K562 (cell line): ENCODE results near the gene SERPINA1.

Experiments used
- EP300 ChIP-seq: IDR thresholded peaks from 2 replicates; pipeline ENCODE4 v1.6.1; 2012; ENCODE audit warnings: low read length, improper control_type of control experiment
- PRPF4 ChIP-seq: fragments of 200-400 bp; formaldehyde crosslinking; IDR thresholded peaks from one replicate; pipeline ENCODE4 v1.6.1; 2017; ENCODE audit warnings: low read length, low read depth, mild to moderate bottlenecking; ENCODE audit not compliant: insufficient read depth, poor library complexity, severe bottlenecking
- RBM25 ChIP-seq: fragments of 200-400 bp; formaldehyde crosslinking; IDR thresholded peaks from 2 replicates; pipeline ENCODE4 v1.6.1; 2018; ENCODE audit warnings: low read length, low read depth, moderate library complexity; ENCODE audit not compliant: severe bottlenecking
- SP1 ChIP-seq: sonication (generic); formaldehyde crosslinking; IDR thresholded peaks from 2 replicates; pipeline ENCODE4 v1.8.1; 2022; ENCODE audit warnings: mild to moderate bottlenecking, missing genetic modification reagents
- SP2 ChIP-seq: IDR thresholded peaks from 2 replicates; pipeline ENCODE4 v1.6.1; 2011; ENCODE audit warnings: mild to moderate bottlenecking, low read depth, low read length, moderate library complexity; ENCODE audit not compliant: poor library complexity, severe bottlenecking; ENCODE audit errors: extremely low read depth
- TF ChIP-seq, protein P1 (sequence below): sonication (generic); formaldehyde crosslinking; IDR thresholded peaks from 2 replicates; pipeline ENCODE4 v1.8.1; 2022; ENCODE audit warnings: missing genetic modification reagents
- TF ChIP-seq, protein P2 (sequence below), 3 experiments: IDR thresholded peaks in 2 of 3; conservative IDR thresholded peaks in 1 of 3; 2 replicates each; pipeline ENCODE4 v1.5.1; 2011 to 2012; ENCODE audit warnings: low read length in 3 of 3, mild to moderate bottlenecking in 3 of 3, control low read depth in 2 of 3, improper control_type of control experiment in 1 of 3, inconsistent platforms in 1 of 3, low read depth in 1 of 3, mixed read lengths in 1 of 3, moderate library complexity in 1 of 3; ENCODE audit not compliant: insufficient read depth in 2 of 3
- TF ChIP-seq, protein P3 (sequence below): fragments of 250-450 bp; sonication (Bioruptor Pico); IDR thresholded peaks from 2 replicates; pipeline ENCODE4 v1.5.0; 2021; ENCODE audit warnings: mild to moderate bottlenecking, borderline replicate concordance

DNA sequence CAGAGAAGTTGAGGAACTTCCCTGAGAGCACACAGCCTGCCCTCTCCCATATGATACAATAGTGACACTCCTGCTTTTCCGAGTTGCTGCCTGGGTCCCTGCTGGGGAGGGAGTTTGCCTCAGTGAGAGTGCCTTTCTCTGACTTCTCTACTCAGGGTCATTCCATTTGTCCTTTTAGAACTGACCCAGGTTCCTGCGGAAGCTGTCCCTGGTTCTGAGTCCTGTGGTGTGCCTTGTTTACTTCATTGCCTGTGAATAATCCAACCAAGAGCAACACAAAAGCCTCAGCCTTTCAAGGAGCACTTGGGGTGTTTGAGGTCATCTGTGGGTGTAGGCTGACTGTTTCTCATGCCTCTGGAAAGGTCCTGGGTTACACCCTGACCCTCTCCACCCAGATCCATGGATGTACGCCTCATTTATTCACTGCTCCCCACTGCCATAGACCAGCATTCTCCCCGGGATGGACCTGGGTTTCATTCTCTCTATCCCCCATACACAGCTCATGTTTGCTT, 13.6 kb downstream of the SERPINA1 start:
- TF ChIP-seq SP1 (CRISPR knock-in tag) (no peak), EP300 (no peak), RBM25 (no peak), SP2 (no peak), PRPF4 (no peak)
- TF ChIP-seq, protein P1, sequence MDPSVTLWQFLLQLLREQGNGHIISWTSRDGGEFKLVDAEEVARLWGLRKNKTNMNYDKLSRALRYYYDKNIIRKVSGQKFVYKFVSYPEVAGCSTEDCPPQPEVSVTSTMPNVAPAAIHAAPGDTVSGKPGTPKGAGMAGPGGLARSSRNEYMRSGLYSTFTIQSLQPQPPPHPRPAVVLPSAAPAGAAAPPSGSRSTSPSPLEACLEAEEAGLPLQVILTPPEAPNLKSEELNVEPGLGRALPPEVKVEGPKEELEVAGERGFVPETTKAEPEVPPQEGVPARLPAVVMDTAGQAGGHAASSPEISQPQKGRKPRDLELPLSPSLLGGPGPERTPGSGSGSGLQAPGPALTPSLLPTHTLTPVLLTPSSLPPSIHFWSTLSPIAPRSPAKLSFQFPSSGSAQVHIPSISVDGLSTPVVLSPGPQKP, result no peak
- TF ChIP-seq, protein P2, sequence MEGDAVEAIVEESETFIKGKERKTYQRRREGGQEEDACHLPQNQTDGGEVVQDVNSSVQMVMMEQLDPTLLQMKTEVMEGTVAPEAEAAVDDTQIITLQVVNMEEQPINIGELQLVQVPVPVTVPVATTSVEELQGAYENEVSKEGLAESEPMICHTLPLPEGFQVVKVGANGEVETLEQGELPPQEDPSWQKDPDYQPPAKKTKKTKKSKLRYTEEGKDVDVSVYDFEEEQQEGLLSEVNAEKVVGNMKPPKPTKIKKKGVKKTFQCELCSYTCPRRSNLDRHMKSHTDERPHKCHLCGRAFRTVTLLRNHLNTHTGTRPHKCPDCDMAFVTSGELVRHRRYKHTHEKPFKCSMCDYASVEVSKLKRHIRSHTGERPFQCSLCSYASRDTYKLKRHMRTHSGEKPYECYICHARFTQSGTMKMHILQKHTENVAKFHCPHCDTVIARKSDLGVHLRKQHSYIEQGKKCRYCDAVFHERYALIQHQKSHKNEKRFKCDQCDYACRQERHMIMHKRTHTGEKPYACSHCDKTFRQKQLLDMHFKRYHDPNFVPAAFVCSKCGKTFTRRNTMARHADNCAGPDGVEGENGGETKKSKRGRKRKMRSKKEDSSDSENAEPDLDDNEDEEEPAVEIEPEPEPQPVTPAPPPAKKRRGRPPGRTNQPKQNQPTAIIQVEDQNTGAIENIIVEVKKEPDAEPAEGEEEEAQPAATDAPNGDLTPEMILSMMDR (IDR thresholded peaks at IDR 0.05 in 2 of 3, conservative IDR thresholded peaks at IDR 0.05 in 1 of 3; ENCODE audit: insufficient read depth in 2 of 3, low read depth in 1 of 3, low read length in 3 of 3), result no peak
- TF ChIP-seq, protein P3, sequence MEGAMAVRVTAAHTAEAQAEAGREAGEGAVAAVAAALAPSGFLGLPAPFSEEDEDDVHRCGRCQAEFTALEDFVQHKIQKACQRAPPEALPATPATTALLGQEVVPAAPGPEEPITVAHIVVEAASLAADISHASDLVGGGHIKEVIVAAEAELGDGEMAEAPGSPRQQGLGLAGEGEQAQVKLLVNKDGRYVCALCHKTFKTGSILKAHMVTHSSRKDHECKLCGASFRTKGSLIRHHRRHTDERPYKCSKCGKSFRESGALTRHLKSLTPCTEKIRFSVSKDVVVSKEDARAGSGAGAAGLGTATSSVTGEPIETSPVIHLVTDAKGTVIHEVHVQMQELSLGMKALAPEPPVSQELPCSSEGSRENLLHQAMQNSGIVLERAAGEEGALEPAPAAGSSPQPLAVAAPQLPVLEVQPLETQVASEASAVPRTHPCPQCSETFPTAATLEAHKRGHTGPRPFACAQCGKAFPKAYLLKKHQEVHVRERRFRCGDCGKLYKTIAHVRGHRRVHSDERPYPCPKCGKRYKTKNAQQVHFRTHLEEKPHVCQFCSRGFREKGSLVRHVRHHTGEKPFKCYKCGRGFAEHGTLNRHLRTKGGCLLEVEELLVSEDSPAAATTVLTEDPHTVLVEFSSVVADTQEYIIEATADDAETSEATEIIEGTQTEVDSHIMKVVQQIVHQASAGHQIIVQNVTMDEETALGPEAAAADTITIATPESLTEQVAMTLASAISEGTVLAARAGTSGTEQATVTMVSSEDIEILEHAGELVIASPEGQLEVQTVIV (CRISPR knock-in tag), result no peak
